Astrocyte (in vitro differentiated cells and primary cell): Measurements from ENCODE around the gene LAMA1. TPM values are rescaled to one million over a fixed set of nuclear protein-coding genes. Genes with fewer than 3 reads are reported as not detected.

Experiments
- DNase-seq: peaks from one replicate; pipeline ENCODE4 v3.0.0-alpha.2; 2010; ENCODE audit warnings: low read depth
- FAIRE-seq: peaks from 2 replicates; lab custom pipeline; 2011; peaks lifted over from hg19 to GRCh38; lab: Jason Lieb, UNC
- H2AFZ ChIP-seq: 2 replicates; pipeline ENCODE4 v1.6.0; 2012; ENCODE audit warnings: low read depth, low read length, inconsistent platforms
- H3K27ac ChIP-seq: 2 replicates; pipeline ENCODE4 v1.5.1; 2011; ENCODE audit warnings: low read depth, low read length, inconsistent platforms
- H3K27me3 ChIP-seq: 2 replicates; pipeline ENCODE4 v1.6.0; 2011; ENCODE audit warnings: low read length, inconsistent platforms; ENCODE audit not compliant: insufficient read depth
- H3K36me3 ChIP-seq: 2 replicates; pipeline ENCODE4 v1.5.1; 2011; ENCODE audit warnings: low read length, inconsistent platforms; ENCODE audit not compliant: insufficient read depth
- H3K4me1 ChIP-seq: 2 replicates; pipeline ENCODE4 v1.5.1; 2011; ENCODE audit warnings: low read length, inconsistent platforms; ENCODE audit not compliant: insufficient read depth
- H3K4me2 ChIP-seq: 2 replicates; pipeline ENCODE4 v1.6.0; 2012; ENCODE audit warnings: low read length, inconsistent platforms
- H3K4me3 ChIP-seq: 2 replicates; pipeline ENCODE4 v1.5.1; 2011; ENCODE audit warnings: low read depth, mild to moderate bottlenecking, low read length, inconsistent platforms; ENCODE audit not compliant: insufficient read depth
- H3K79me2 ChIP-seq: 2 replicates; pipeline ENCODE4 v1.6.0; 2012; ENCODE audit warnings: mild to moderate bottlenecking, low read length, inconsistent platforms; ENCODE audit not compliant: insufficient read depth
- H3K9ac ChIP-seq: 2 replicates; pipeline ENCODE4 v1.6.0; 2012; ENCODE audit warnings: mild to moderate bottlenecking, low read length, inconsistent platforms
- H3K9me3 ChIP-seq: 2 replicates; pipeline ENCODE4 v1.5.1; 2012; ENCODE audit warnings: low read depth, mild to moderate bottlenecking, low read length, inconsistent platforms; ENCODE audit not compliant: insufficient read depth
- H4K20me1 ChIP-seq: 2 replicates; pipeline ENCODE4 v1.6.0; 2012; ENCODE audit warnings: low read length, inconsistent platforms; ENCODE audit not compliant: insufficient read depth
- H3K27ac Mint-ChIP-seq: one replicate; pipeline ENCODE4 v1.8.0; 2021; ENCODE audit warnings: mild to moderate bottlenecking, mixed read lengths; ENCODE audit not compliant: unreplicated experiment
- H3K27me3 Mint-ChIP-seq: one replicate; pipeline ENCODE4 v1.8.0; 2021; ENCODE audit warnings: low read depth, mixed read lengths; ENCODE audit not compliant: unreplicated experiment
- H3K36me3 Mint-ChIP-seq: one replicate; pipeline ENCODE4 v1.8.0; 2021; ENCODE audit warnings: low read depth, mixed read lengths; ENCODE audit not compliant: unreplicated experiment
- H3K4me1 Mint-ChIP-seq: one replicate; pipeline ENCODE4 v1.8.0; 2021; ENCODE audit warnings: low read depth, mixed read lengths; ENCODE audit not compliant: unreplicated experiment
- H3K4me3 Mint-ChIP-seq: one replicate; pipeline ENCODE4 v1.8.0; 2021; ENCODE audit warnings: mild to moderate bottlenecking, moderate library complexity, mixed read lengths; ENCODE audit not compliant: unreplicated experiment
- H3K9me3 Mint-ChIP-seq: one replicate; pipeline ENCODE4 v1.8.0; 2021; ENCODE audit warnings: mild to moderate bottlenecking, mixed read lengths; ENCODE audit not compliant: unreplicated experiment
- EZH2 ChIP-seq: IDR thresholded peaks from 2 replicates; pipeline ENCODE4 v1.6.1; 2012; ENCODE audit warnings: mild to moderate bottlenecking, low read length, inconsistent platforms; ENCODE audit not compliant: insufficient read depth
- total RNA-seq: library from RNA; stranded (reverse); gene quantifications from 2 replicates; pipeline ENCODE4 v1.2.1, GENCODE V29; 2021
- TF ChIP-seq, protein P1 (sequence below): IDR thresholded peaks from 2 replicates; pipeline ENCODE4 v1.5.1; 2011; ENCODE audit warnings: low read depth, mild to moderate bottlenecking, inconsistent platforms, low read length, moderate library complexity; ENCODE audit not compliant: insufficient read depth

LAMA1 gene
- total RNA-seq, 1 donor from 2014 or later = 17.4 TPM

DNA sequence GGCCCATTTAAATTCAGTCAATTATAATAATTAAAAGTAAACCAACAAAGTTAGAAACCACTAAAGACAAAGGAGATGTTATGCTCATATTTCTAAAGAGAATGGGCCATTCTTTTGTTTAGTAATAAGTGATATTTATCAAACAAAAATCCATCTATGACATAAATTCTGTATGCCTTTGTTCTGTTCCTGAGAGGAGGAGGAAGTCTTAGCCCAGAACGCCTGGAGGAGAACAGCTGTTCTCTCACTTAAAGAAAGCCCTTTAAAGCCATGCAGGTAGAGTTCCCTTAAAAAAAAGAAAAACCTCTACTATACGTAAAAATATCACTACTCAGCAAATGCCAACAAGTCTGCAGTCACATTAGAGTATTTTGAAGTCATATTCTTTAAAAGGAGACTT, 15.5 kb downstream of the LAMA1 start:
- DNase-seq (no peak), FAIRE-seq (no peak)
- H3K27me3 Mint-ChIP-seq = no peaks in the 10 kb centered on the region
- Histone ChIP-seq H3K9ac (no peak overlapping the region), H3K4me2 (no peak overlapping the region), H4K20me1 (no peaks in the 10 kb centered on the region), H3K27ac (no peak overlapping the region), H3K27me3 (no peaks in the 10 kb centered on the region), H3K79me2 (no peaks in the 10 kb centered on the region), H3K4me1 (no peaks in the 10 kb centered on the region), H2AFZ (no peak overlapping the region), H3K4me3 (no peak overlapping the region), H3K9me3 (no peaks in the 10 kb centered on the region), H3K36me3 (no peaks in the 10 kb centered on the region)
- H3K27ac Mint-ChIP-seq = no peak overlapping the region
- H3K4me3 Mint-ChIP-seq = no peak overlapping the region
- H3K9me3 Mint-ChIP-seq = no peaks in the 10 kb centered on the region
- H3K4me1 Mint-ChIP-seq = peaks cover 6% of the 10 kb centered on the region
- TF ChIP-seq, protein P1, sequence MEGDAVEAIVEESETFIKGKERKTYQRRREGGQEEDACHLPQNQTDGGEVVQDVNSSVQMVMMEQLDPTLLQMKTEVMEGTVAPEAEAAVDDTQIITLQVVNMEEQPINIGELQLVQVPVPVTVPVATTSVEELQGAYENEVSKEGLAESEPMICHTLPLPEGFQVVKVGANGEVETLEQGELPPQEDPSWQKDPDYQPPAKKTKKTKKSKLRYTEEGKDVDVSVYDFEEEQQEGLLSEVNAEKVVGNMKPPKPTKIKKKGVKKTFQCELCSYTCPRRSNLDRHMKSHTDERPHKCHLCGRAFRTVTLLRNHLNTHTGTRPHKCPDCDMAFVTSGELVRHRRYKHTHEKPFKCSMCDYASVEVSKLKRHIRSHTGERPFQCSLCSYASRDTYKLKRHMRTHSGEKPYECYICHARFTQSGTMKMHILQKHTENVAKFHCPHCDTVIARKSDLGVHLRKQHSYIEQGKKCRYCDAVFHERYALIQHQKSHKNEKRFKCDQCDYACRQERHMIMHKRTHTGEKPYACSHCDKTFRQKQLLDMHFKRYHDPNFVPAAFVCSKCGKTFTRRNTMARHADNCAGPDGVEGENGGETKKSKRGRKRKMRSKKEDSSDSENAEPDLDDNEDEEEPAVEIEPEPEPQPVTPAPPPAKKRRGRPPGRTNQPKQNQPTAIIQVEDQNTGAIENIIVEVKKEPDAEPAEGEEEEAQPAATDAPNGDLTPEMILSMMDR = no peak
- TF ChIP-seq EZH2 = no peak
- no peaks in the 10 kb centered on the region for H3K36me3 Mint-ChIP-seq

DNA sequence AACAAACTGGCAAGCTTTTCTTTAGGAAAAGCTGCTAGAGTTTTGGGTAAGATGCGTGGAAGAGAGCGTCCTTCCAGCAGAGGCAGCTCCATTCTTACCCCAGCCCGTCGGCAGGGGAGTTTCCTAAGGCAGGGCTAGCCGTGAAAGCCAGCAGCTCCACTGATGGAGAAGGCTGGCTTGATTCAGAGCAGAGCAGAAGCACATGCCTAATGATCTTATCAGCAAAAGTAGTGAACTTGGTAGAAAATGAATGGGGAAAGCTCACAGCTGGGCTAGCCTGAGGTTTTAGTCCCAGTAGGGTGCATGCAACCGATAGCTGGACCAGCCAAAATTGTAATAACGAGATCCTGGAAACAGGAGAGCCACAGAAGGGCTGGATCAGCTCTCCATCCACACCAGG, 20.8 kb downstream of the LAMA1 start:
- no peaks in the 10 kb centered on the region for H3K27me3 Mint-ChIP-seq
- no peak overlapping the region for H3K27ac Mint-ChIP-seq
- H3K4me3 Mint-ChIP-seq = no peak overlapping the region
- no peaks in the 10 kb centered on the region for H3K36me3 Mint-ChIP-seq
- H3K4me3 ChIP-seq = no peak overlapping the region
- TF ChIP-seq EZH2 = no peak
- TF ChIP-seq, protein P1 = no peak
- H3K27ac ChIP-seq = no peak overlapping the region
- H3K79me2 ChIP-seq = no peaks in the 10 kb centered on the region
- FAIRE-seq (no peak), DNase-seq (no peak)
- no peaks in the 10 kb centered on the region for H3K9me3 Mint-ChIP-seq
- no peaks in the 10 kb centered on the region for H4K20me1 ChIP-seq
- no peaks in the 10 kb centered on the region for H3K4me1 ChIP-seq
- no peaks in the 10 kb centered on the region for H3K27me3 ChIP-seq
- no peak overlapping the region for H3K9ac ChIP-seq
- H3K9me3 ChIP-seq = no peaks in the 10 kb centered on the region
- H3K36me3 ChIP-seq = no peaks in the 10 kb centered on the region
- no peak overlapping the region for H3K4me2 ChIP-seq
- H2AFZ ChIP-seq = no peak overlapping the region
- H3K4me1 Mint-ChIP-seq = peaks cover 11% of the 10 kb centered on the region

DNA sequence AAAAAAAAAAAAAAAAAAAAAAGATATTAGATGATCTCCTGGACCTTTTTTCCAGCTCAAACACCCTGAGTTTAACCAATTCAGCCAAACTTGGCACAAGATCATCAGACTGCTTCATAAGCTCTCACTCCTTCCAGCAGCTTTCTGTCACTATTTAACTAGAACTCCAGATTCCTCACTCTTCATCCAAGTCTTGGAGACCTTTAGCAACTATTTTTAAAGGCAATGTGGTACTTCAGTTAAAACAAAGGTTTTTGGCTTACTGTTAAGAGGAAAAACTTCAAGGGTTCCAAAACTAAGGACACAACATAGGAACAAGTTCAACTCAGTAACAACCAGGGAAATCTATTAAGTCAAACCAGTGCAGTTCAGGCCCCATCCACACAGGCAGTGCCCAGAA, 23.2 kb downstream of the LAMA1 start:
- H3K4me3 Mint-ChIP-seq = no peak overlapping the region
- H3K27ac Mint-ChIP-seq = no peak overlapping the region
- H3K9ac ChIP-seq = no peak overlapping the region
- no peaks in the 10 kb centered on the region for H3K9me3 ChIP-seq
- H4K20me1 ChIP-seq = no peaks in the 10 kb centered on the region
- no peak for TF ChIP-seq EZH2
- TF ChIP-seq, protein P1 = no peak
- H2AFZ ChIP-seq = no peak overlapping the region
- peaks cover 24% of the 10 kb centered on the region for H3K4me1 Mint-ChIP-seq
- H3K27me3 ChIP-seq = no peaks in the 10 kb centered on the region
- H3K27ac ChIP-seq = no peak overlapping the region
- no peaks in the 10 kb centered on the region for H3K36me3 Mint-ChIP-seq
- no peak overlapping the region for H3K4me2 ChIP-seq
- H3K4me3 ChIP-seq = no peak overlapping the region
- no peaks in the 10 kb centered on the region for H3K4me1 ChIP-seq
- no peak for DNase-seq
- no peaks in the 10 kb centered on the region for H3K27me3 Mint-ChIP-seq
- no peaks in the 10 kb centered on the region for H3K79me2 ChIP-seq
- FAIRE-seq = no peak
- no peaks in the 10 kb centered on the region for H3K36me3 ChIP-seq
- no peaks in the 10 kb centered on the region for H3K9me3 Mint-ChIP-seq
